Inflammatory macrophage treated with lipopolysaccharide for 4 hours (primary cell): ENCODE data around the gene C10orf105.

ENCODE experiments used
- DNase-seq: peaks from one replicate; pipeline ENCODE4 v3.0.0-alpha.2; 2020

The C10orf105 gene

GRCh38 chr10:71751515-71752224, 32.1 kb upstream of the C10orf105 start:
- DNase-seq = no peak

GRCh38 chr10:71750986-71751385, 31.4 kb upstream of the C10orf105 start:
- no peak for DNase-seq

GRCh38 chr10:71750124-71750841, 30.7 kb upstream of the C10orf105 start:
- peak; percentile 67 for DNase-seq

GRCh38 chr10:71749396-71749795, 29.8 kb upstream of the C10orf105 start:
- no peak for DNase-seq

- peak; percentile 59 for DNase-seq
These were observed 29.2 kb upstream of the C10orf105 start for GRCh38 chr10:71748671-71749191.

GRCh38 chr10:71747551-71748523, 28.3 kb upstream of the C10orf105 start:
- DNase-seq = peak; percentile 54

GRCh38 chr10:71747039-71747531, 27.5 kb upstream of the C10orf105 start:
- DNase-seq = no peak

- DNase-seq = no peak
These were observed 26.9 kb upstream of the C10orf105 start for GRCh38 chr10:71746344-71747037.

GRCh38 chr10:71745664-71746250, 26.2 kb upstream of the C10orf105 start:
- DNase-seq = no peak

- DNase-seq = no peak
These were observed 25.5 kb upstream of the C10orf105 start for GRCh38 chr10:71744897-71745663.

- DNase-seq = no peak
These were observed 24.3 kb upstream of the C10orf105 start for GRCh38 chr10:71743866-71744265.

- no peak for DNase-seq
These were observed 23.7 kb upstream of the C10orf105 start for GRCh38 chr10:71743089-71743838.

GRCh38 chr10:71742301-71743088, 22.9 kb upstream of the C10orf105 start:
- no peak for DNase-seq

GRCh38 chr10:71741671-71742070, 22.1 kb upstream of the C10orf105 start:
- DNase-seq = no peak

GRCh38 chr10:71741029-71741428, 21.5 kb upstream of the C10orf105 start:
- no peak for DNase-seq

GRCh38 chr10:71740069-71740653, 20.6 kb upstream of the C10orf105 start:
- no peak for DNase-seq

- DNase-seq = peak; percentile 49
These were observed 19.9 kb upstream of the C10orf105 start for GRCh38 chr10:71739358-71739900.

GRCh38 chr10:71737834-71738197, 18.2 kb upstream of the C10orf105 start:
- peak; percentile 71 for DNase-seq
